GM18873 (cell line): Measurements from ENCODE around the gene ARHGEF4.

ENCODE experiments used
- ATAC-seq: cut with Tn5 transposase; IDR thresholded peaks from one replicate; pipeline ENCODE4 v1.9.1; 2021; ENCODE audit warnings: mild to moderate bottlenecking, moderate library complexity, moderate number of reproducible peaks; ENCODE audit not compliant: unreplicated experiment, low FRiP score

Gene ARHGEF4

GRCh38 chr2:130913891-130914290, 77.2 kb downstream of the ARHGEF4 start:
- ATAC-seq, result no peak

GRCh38 chr2:130915149-130915548, 78.4 kb downstream of the ARHGEF4 start:
- ATAC-seq, result no peak

- no peak for ATAC-seq
Observed at GRCh38 chr2:130915595-130916437, 79.1 kb downstream of the ARHGEF4 start.

GRCh38 chr2:130916438-130916705, 79.7 kb downstream of the ARHGEF4 start:
- ATAC-seq, result no peak

GRCh38 chr2:130917006-130917688, 80.4 kb downstream of the ARHGEF4 start:
- ATAC-seq, result no peak

- no peak for ATAC-seq
Observed at GRCh38 chr2:130918393-130918792, 81.7 kb downstream of the ARHGEF4 start.

- no peak for ATAC-seq
Observed at GRCh38 chr2:130920415-130921163, 83.9 kb downstream of the ARHGEF4 start.

- ATAC-seq, result no peak
Observed at GRCh38 chr2:130921164-130921476, 84.4 kb downstream of the ARHGEF4 start.

GRCh38 chr2:130922417-130922816, 85.7 kb downstream of the ARHGEF4 start:
- ATAC-seq, result no peak

GRCh38 chr2:130928385-130928784, 91.7 kb downstream of the ARHGEF4 start:
- ATAC-seq, result no peak

GRCh38 chr2:130930740-130931659, 94.3 kb downstream of the ARHGEF4 start:
- ATAC-seq, result no peak

- no peak for ATAC-seq
Observed at GRCh38 chr2:130933501-130933900, 96.8 kb downstream of the ARHGEF4 start.

- ATAC-seq, result no peak
Observed at GRCh38 chr2:130936451-130936850, 99.7 kb downstream of the ARHGEF4 start.

- ATAC-seq, result no peak
Observed at GRCh38 chr2:130947967-130948366, 111.3 kb downstream of the ARHGEF4 start.

GRCh38 chr2:130949954-130950353, 113.2 kb downstream of the ARHGEF4 start:
- ATAC-seq, result no peak

GRCh38 chr2:130951018-130951417, 114.3 kb downstream of the ARHGEF4 start:
- ATAC-seq, result no peak

- ATAC-seq, result no peak
Observed at GRCh38 chr2:130954873-130955272, 118.2 kb downstream of the ARHGEF4 start.

GRCh38 chr2:130957915-130958314, 121.2 kb downstream of the ARHGEF4 start:
- ATAC-seq, result no peak

- ATAC-seq, result no peak
Observed at GRCh38 chr2:130963196-130963848, 126.6 kb downstream of the ARHGEF4 start.
